Ascending aorta (tissue), 2 donors: ENCODE measurements around the gene NDUFA11. TPM values are rescaled to one million over a fixed set of nuclear protein-coding genes. Genes with fewer than 3 reads are reported as not detected.

Source experiments
- DNase-seq, 2 donors: peaks; one replicate each; pipeline ENCODE4 v3.0.0-alpha.2; 2019; ENCODE audit warnings: low spot score in 2 of 2
- H3K27ac ChIP-seq, 2 donors: fragments of 200-600 bp; sonication (generic); one replicate each; pipeline ENCODE4 v1.5.1; 2016 to 2017; ENCODE audit warnings: mild to moderate bottlenecking in 1 of 2
- H3K27me3 ChIP-seq: fragments of 200-600 bp; sonication (generic); one replicate; pipeline ENCODE4 v1.5.1; 2017
- H3K36me3 ChIP-seq, 2 donors: fragments of 200-600 bp; sonication (generic); one replicate each; pipeline ENCODE4 v1.5.1; 2016
- H3K4me1 ChIP-seq, 2 donors: fragments of 200-600 bp; sonication (generic); one replicate each; pipeline ENCODE4 v1.5.1; 2016 to 2017; ENCODE audit warnings: mild to moderate bottlenecking in 1 of 2
- H3K4me3 ChIP-seq, 2 donors: fragments of 200-600 bp; sonication (generic); one replicate each; pipeline ENCODE4 v1.5.1; 2016 to 2017; ENCODE audit warnings: mild to moderate bottlenecking in 1 of 2
- H3K9me3 ChIP-seq, 2 donors: fragments of 200-600 bp; sonication (generic); one replicate each; pipeline ENCODE4 v1.5.1; 2016
- intact Hi-C: fragments of 100-400 bp; cut with DNase I; formaldehyde crosslinking; loops from one replicate; pipeline ENCODE4 v1.15.1; 2023
- total RNA-seq: library from RNA; depleted of rRNA; stranded (reverse); fragments of >200 nt; gene quantifications from one replicate; pipeline ENCODE4 v1.1.0, GENCODE V29; 2016
- TF ChIP-seq, protein P1 (sequence below), 3 experiments: fragments of 200-600 bp in 2 of 3; fragments of 450-650 bp in 1 of 3; sonication (generic) in 2 of 3; IDR thresholded peaks; one replicate each; pipeline ENCODE4 v1.5.1; 2016 to 2019; ENCODE audit warnings: antibody characterized with exemption in 3 of 3, mild to moderate bottlenecking in 1 of 3, moderate library complexity in 1 of 3

Gene NDUFA11
- total RNA-seq, 1 donor from 2014 or later = 205 TPM

DNA sequence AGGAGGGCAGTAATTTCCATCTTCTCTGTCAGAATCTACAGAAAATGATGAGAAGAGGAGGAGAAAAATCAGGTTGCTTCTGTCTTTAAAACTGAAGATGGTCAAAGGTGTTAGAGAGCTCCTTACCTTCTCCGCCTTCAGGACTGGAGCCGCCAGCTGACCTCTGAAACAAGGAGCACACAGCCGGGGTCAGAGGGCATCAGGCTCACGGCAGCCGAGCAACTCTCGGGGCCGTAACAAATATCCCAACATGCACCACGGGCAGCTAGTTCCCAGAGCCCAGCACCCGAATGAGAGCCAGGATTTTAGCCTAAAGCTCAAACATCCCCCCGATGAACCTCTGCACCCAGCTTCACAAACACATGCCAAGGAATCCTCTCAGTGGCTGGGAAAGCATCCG, 38.1 kb upstream of the NDUFA11 start:
- intact Hi-C loops = no loop called here
- H3K36me3 ChIP-seq = peaks cover 22 to 36% of the 10 kb centered on the region in 2 donors
- no peak overlapping the region for H3K4me3 ChIP-seq
- H3K4me1 ChIP-seq = peaks cover 0 to 3% of the 10 kb centered on the region in 2 donors
- H3K9me3 ChIP-seq = no peaks in the 10 kb centered on the region
- no peak overlapping the region for H3K27ac ChIP-seq
- no peaks in the 10 kb centered on the region for H3K27me3 ChIP-seq
- no peak for DNase-seq
- TF ChIP-seq, protein P1, sequence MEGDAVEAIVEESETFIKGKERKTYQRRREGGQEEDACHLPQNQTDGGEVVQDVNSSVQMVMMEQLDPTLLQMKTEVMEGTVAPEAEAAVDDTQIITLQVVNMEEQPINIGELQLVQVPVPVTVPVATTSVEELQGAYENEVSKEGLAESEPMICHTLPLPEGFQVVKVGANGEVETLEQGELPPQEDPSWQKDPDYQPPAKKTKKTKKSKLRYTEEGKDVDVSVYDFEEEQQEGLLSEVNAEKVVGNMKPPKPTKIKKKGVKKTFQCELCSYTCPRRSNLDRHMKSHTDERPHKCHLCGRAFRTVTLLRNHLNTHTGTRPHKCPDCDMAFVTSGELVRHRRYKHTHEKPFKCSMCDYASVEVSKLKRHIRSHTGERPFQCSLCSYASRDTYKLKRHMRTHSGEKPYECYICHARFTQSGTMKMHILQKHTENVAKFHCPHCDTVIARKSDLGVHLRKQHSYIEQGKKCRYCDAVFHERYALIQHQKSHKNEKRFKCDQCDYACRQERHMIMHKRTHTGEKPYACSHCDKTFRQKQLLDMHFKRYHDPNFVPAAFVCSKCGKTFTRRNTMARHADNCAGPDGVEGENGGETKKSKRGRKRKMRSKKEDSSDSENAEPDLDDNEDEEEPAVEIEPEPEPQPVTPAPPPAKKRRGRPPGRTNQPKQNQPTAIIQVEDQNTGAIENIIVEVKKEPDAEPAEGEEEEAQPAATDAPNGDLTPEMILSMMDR (IDR thresholded peaks at IDR 0.05) = no peak

DNA sequence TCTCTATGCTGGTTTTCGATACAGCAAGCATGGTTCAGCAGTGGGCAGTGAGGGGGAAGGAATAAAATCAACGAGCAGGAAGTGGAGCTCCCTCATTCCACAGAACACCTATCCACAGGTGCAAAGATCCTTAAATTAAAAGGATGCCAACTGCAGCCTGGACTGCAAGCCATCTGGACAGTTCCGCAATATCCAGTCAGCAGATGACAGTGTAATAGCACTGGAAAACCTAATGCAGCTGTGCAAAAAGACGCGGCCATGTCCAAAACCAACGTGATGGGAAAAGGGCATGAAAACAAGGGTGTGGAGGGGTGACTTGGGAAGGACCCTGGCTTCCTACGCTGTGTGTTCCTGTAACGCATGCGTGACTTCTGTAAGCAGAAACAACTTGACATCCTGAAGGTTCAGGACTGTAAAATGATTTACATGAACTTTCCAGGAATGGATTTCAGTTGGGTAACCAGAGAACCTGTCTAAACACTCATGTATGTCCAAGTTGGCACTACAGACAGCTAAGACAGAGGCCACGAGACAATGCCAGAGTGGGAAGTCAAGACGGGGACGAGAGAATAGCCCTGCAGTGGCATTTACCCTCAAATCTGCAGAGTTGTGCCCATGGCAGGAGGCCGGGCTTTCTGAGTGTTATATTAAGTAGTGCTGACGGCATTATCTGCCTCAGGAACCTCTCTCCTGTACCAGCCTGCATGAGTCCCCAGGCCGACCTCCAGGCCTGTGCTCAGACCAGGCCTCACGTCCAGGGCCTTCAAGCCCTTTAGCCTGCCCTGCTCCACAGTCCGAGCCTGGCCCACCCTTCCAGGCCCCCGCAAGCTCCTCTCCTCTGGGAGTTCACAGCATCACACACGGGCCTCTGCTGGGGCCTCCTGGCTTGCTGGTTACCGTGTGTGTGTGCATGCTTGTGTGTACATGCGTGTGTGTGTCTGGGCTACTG, 36.9 kb upstream of the NDUFA11 start:
- intact Hi-C loops = no loop called here
- Histone ChIP-seq H3K27ac (no peak overlapping the region), H3K4me1 (no peaks in the 10 kb centered on the region), H3K36me3 (peaks cover 23 to 39% of the 10 kb centered on the region in 2 donors), H3K9me3 (no peaks in the 10 kb centered on the region), H3K27me3 (no peaks in the 10 kb centered on the region), H3K4me3 (no peak overlapping the region)
- DNase-seq = no peak
- TF ChIP-seq, protein P1 (IDR thresholded peaks at IDR 0.05) = no peak

DNA sequence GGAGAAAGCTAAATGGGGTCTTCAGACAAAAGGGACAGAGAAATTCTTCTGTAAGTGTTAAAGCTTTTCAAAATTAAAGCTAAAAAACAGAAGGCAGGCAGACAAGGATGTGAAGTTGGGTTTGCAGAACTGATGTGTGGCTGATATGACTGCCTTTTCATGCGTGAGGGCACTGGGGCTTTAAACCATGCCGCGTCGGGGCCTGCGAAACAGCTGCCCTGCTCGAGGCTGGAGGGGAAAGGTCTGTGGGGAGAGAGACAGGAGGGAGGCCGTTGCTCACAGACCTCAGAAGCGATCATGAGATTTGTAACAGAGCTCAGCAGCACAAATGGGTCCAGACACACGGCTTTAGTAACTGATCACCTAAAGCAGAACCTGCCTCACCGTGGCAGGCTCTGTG, 34.0 kb upstream of the NDUFA11 start:
- Histone ChIP-seq H3K4me1 (no peaks in the 10 kb centered on the region), H3K4me3 (no peak overlapping the region), H3K36me3 (peaks cover 33 to 56% of the 10 kb centered on the region in 2 donors), H3K27me3 (no peaks in the 10 kb centered on the region), H3K27ac (no peak overlapping the region), H3K9me3 (no peaks in the 10 kb centered on the region)
- intact Hi-C loops = no loop called here
- TF ChIP-seq, protein P1 (IDR thresholded peaks at IDR 0.05) = no peak
- DNase-seq = no peak

DNA sequence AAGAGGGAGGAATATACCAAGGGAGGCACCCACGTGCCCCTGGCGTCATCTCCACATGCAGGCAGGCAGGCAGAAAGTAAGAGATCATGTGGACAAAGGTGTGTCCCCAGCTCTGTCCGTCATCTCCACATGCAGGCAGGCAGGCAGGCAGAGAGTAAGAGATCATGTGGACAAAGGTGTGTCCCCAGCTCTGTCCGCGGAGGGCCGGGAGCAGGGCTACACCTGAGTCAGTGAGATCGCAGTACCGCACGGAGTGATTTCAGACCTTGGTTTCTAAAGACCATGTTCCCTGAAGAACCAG, 32.7 kb upstream of the NDUFA11 start:
- TF ChIP-seq, protein P1 (IDR thresholded peaks at IDR 0.05) = no peak
- H3K27ac ChIP-seq = no peak overlapping the region
- peaks cover 41 to 64% of the 10 kb centered on the region in 2 donors for H3K36me3 ChIP-seq
- intact Hi-C loops = no loop called here
- H3K4me3 ChIP-seq = no peak overlapping the region
- H3K9me3 ChIP-seq = no peaks in the 10 kb centered on the region
- no peaks in the 10 kb centered on the region for H3K27me3 ChIP-seq
- no peak for DNase-seq
- no peaks in the 10 kb centered on the region for H3K4me1 ChIP-seq

DNA sequence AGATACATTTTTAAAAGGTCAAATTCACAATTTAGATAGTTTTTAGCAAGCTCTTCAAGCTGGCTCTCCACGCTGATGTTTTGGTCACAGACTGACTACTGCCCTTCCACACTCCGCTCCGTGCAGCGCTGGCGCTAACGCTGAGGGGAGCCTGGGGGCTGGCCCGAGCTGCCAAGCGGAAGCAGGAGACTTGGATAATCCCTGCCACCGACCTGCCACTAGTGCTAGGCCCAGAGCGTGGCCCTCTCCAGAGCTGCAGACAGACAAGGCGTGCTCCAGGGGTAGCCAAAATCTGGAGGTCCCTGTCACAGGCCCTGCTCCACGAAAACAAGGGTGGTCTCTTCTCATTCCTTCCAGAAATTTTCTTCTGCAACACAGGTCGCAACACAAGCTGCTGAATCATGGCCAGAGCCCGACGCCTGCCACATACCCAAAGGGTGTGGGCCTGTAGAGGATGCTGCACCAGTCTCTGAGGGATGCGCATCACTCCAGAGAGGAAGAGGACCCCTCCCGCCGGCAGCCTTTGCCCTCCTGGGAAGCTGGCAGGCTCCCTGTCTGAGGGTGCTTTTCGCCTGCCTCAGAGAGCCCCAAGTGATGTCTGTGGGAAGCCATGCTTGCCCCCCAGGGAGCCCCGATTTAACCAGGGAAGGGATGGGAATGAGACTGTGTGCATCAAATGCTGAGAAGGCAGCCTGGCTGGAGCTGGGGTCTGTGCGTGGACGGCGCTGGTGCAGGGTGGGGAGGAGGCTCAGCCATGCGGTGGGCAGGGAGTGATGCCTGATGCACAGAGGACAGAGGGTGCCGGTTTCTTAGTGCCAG, 32.1 kb upstream of the NDUFA11 start:
- peaks cover 41 to 64% of the 10 kb centered on the region in 2 donors for H3K36me3 ChIP-seq
- no peak for DNase-seq
- H3K4me3 ChIP-seq = no peak overlapping the region
- no peaks in the 10 kb centered on the region for H3K27me3 ChIP-seq
- H3K4me1 ChIP-seq = no peaks in the 10 kb centered on the region
- no peaks in the 10 kb centered on the region for H3K9me3 ChIP-seq
- intact Hi-C loops = no loop called here
- no peak overlapping the region for H3K27ac ChIP-seq
- TF ChIP-seq, protein P1 (IDR thresholded peaks at IDR 0.05) = no peak
